ENCODE measurements around the gene OR4D11. TPM values are rescaled to one million over a fixed set of nuclear protein-coding genes. Genes with fewer than 3 reads are reported as not detected.
A peak's percentile ranks its signal among the peaks of the same experiment; 100 is the strongest.

The OR4D11 gene
- total and polyA plus RNA-seq, 9 of the 15 experiments (the other 6 are each of a cell fraction or from before 2014, with no cell fraction given) = not detected

DNA sequence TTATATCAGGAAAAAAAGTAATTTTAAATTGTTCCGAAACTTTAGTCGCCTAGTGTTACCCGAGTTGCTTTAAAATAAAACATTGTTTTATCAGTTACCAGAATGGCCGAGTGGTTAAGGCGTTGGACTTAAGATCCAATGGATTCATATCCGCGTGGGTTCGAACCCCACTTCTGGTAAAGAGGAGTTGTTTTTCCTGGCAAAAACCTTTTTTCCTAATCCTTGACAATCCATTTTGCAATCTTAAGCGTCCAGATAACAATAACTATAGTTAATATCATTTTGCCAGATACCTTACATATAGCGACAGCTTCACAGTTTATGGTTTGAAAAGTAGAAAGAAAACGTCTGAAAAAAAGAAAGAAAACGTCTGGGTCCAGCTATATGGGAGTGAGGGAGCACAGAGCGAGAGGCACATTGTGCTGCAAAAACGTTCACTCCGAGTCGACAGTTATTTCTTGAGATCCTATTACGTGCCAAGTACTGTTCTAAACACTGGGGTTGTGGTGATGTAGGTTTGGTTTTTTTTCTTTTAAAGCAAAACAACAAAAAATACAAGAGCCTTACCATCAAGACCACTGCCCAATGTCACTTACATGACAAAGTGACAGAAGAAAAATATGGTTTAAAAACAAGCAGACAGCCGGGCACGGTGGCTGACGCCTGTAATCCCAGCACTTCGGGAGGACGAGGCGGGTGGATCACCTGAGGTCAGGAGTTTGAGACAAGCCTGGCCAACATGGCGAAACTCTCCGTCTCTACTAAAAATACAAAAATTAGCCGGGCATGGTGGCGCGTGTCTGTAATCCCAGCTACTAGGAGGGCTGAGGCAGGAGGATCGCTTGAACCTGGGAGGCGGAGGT is 48.5 kb downstream of the OR4D11 start (continued):
- TF ChIP-seq, protein P1, sequence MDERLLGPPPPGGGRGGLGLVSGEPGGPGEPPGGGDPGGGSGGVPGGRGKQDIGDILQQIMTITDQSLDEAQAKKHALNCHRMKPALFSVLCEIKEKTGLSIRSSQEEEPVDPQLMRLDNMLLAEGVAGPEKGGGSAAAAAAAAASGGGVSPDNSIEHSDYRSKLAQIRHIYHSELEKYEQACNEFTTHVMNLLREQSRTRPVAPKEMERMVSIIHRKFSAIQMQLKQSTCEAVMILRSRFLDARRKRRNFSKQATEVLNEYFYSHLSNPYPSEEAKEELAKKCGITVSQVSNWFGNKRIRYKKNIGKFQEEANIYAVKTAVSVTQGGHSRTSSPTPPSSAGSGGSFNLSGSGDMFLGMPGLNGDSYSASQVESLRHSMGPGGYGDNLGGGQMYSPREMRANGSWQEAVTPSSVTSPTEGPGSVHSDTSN (CRISPR knock-in tag; IDR thresholded peaks at IDR 0.05; ENCODE audit: low read depth) = no peak
- TF ChIP-seq, protein P1 (tag; conservative IDR thresholded peaks at IDR 0.05; ENCODE audit: low read depth) = no peak
- TF ChIP-seq BRF1 (IDR thresholded peaks at IDR 0.05; ENCODE audit: borderline replicate concordance, extremely low read depth, insufficient read length) (peak; percentile 3), DPF2 (IDR thresholded peaks at IDR 0.05) (no peak), DMBX1 (CRISPR knock-in tag; IDR thresholded peaks at IDR 0.05; ENCODE audit: borderline replicate concordance) (no peak), ZNF12 (CRISPR knock-in tag; IDR thresholded peaks at IDR 0.05) (no peak), ZNF75A (CRISPR knock-in tag; IDR thresholded peaks at IDR 0.05) (no peak), TAF1 (IDR thresholded peaks at IDR 0.05; ENCODE audit: control insufficient read depth, extremely low read depth, insufficient read depth, low read length, severe bottlenecking) (no peak), XRCC5 (IDR thresholded peaks at IDR 0.05; ENCODE audit: low read depth, low read length) (no peak), TARDBP (IDR thresholded peaks at IDR 0.05) (no peak), U2AF1 (optimal IDR thresholded peaks at IDR 0.05; ENCODE audit: low read depth, low read length) (no peak), ZNF212 (CRISPR knock-in tag; IDR thresholded peaks at IDR 0.05) (no peak), HNRNPUL1 (IDR thresholded peaks at IDR 0.05; ENCODE audit: low read length) (no peak), RFX7 (CRISPR knock-in tag; IDR thresholded peaks at IDR 0.05) (no peak), TFAM (CRISPR knock-in tag; conservative IDR thresholded peaks at IDR 0.05) (no peak)
- TF ChIP-seq, protein P2, sequence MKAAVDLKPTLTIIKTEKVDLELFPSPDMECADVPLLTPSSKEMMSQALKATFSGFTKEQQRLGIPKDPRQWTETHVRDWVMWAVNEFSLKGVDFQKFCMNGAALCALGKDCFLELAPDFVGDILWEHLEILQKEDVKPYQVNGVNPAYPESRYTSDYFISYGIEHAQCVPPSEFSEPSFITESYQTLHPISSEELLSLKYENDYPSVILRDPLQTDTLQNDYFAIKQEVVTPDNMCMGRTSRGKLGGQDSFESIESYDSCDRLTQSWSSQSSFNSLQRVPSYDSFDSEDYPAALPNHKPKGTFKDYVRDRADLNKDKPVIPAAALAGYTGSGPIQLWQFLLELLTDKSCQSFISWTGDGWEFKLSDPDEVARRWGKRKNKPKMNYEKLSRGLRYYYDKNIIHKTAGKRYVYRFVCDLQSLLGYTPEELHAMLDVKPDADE (conservative IDR thresholded peaks at IDR 0.05; ENCODE audit: control insufficient read depth, low read depth, low read length) = 0 out of 2 replicates have a peak, but pooled peaks have one; percentile 60
- TF ChIP-seq, protein P3, sequence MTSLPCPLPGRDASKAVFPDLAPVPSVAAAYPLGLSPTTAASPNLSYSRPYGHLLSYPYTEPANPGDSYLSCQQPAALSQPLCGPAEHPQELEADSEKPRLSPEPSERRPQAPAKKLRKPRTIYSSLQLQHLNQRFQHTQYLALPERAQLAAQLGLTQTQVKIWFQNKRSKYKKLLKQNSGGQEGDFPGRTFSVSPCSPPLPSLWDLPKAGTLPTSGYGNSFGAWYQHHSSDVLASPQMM (CRISPR knock-in tag; IDR thresholded peaks at IDR 0.05) = no peak
- TF ChIP-seq, protein P4, sequence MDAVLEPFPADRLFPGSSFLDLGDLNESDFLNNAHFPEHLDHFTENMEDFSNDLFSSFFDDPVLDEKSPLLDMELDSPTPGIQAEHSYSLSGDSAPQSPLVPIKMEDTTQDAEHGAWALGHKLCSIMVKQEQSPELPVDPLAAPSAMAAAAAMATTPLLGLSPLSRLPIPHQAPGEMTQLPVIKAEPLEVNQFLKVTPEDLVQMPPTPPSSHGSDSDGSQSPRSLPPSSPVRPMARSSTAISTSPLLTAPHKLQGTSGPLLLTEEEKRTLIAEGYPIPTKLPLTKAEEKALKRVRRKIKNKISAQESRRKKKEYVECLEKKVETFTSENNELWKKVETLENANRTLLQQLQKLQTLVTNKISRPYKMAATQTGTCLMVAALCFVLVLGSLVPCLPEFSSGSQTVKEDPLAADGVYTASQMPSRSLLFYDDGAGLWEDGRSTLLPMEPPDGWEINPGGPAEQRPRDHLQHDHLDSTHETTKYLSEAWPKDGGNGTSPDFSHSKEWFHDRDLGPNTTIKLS (IDR thresholded peaks at IDR 0.05; ENCODE audit: borderline replicate concordance, low read depth) = no peak
- TF ChIP-seq, protein P5, sequence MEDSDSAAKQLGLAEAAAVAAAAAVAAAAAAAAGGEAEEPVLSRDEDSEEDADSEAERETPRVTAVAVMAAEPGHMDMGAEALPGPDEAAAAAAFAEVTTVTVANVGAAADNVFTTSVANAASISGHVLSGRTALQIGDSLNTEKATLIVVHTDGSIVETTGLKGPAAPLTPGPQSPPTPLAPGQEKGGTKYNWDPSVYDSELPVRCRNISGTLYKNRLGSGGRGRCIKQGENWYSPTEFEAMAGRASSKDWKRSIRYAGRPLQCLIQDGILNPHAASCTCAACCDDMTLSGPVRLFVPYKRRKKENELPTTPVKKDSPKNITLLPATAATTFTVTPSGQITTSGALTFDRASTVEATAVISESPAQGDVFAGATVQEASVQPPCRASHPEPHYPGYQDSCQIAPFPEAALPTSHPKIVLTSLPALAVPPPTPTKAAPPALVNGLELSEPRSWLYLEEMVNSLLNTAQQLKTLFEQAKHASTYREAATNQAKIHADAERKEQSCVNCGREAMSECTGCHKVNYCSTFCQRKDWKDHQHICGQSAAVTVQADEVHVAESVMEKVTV (CRISPR knock-in tag; IDR thresholded peaks at IDR 0.05) = no peak

Measured in K562 (cell line).